GM21576 (cell line): ENCODE data around the gene CISD2.
"Not testable (repeated sequence)": the region's sequence is repeated elsewhere in the genome, so short reads cannot be mapped to it uniquely, and the experiment has no call there.

Experiments
- ATAC-seq: cut with Tn5 transposase; IDR thresholded peaks from one replicate; pipeline ENCODE4 v1.9.1; 2021; ENCODE audit warnings: mild to moderate bottlenecking, moderate library complexity; ENCODE audit not compliant: unreplicated experiment

The CISD2 gene

DNA sequence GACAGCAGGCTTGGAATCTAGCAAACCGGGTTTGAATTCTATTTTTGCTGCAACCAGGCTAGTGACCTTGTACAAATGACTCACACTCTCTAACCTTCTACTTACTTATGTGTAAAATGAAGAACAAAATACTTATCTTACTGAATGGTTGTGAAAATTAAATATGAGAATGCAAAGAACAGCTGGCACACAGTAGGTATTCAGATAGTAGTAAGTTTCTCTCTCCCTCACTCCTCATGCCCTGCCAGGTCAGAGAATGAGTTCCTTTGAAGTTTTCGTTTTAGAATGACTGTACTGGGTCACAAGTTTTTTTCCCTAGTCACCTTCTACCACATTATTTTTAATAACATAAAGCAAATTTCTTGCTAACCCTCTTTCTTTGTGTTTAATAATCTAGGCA, 33.0 kb downstream of the CISD2 start:
- no peak for ATAC-seq

GRCh38 chr4:102918859-102919258, 50.1 kb downstream of the CISD2 start:
- no peak for ATAC-seq

GRCh38 chr4:102919697-102920096, 50.9 kb downstream of the CISD2 start:
- ATAC-seq: not testable (repeated sequence)

GRCh38 chr4:102935716-102936115, 66.9 kb downstream of the CISD2 start:
- ATAC-seq: no peak

- ATAC-seq: not testable (repeated sequence)
These were observed 69.3 kb downstream of the CISD2 start for GRCh38 chr4:102938063-102938462.
